ENCODE measurements around the gene TMPRSS11E.
A peak's percentile ranks its signal among the peaks of the same experiment; 100 is the strongest.
"Not testable (repeated sequence)": the region's sequence is repeated elsewhere in the genome, so short reads cannot be mapped to it uniquely, and the experiment has no call there.

The TMPRSS11E gene

GRCh38 chr4:68462691-68463090 lies 15.4 kb downstream of the TMPRSS11E start:
- no peak for DNase-seq (ENCODE audit: low spot score)

GRCh38 chr4:68463796-68464195 lies 16.5 kb downstream of the TMPRSS11E start:
- DNase-seq (ENCODE audit: low spot score) = no peak

- no peak for DNase-seq (ENCODE audit: low spot score)
Measured at GRCh38 chr4:68465058-68465457, 17.8 kb downstream of the TMPRSS11E start.

- no peak for DNase-seq (ENCODE audit: low spot score)
Measured at GRCh38 chr4:68466185-68466584, 18.9 kb downstream of the TMPRSS11E start.

GRCh38 chr4:68466751-68467150 lies 19.5 kb downstream of the TMPRSS11E start:
- DNase-seq (ENCODE audit: low spot score) = no peak

GRCh38 chr4:68469482-68469881 lies 22.2 kb downstream of the TMPRSS11E start:
- DNase-seq (ENCODE audit: low spot score) = no peak

- DNase-seq (ENCODE audit: low spot score) = no peak
Measured at GRCh38 chr4:68476191-68476590, 28.9 kb downstream of the TMPRSS11E start.

GRCh38 chr4:68489338-68489737 lies 42.1 kb downstream of the TMPRSS11E start:
- DNase-seq (ENCODE audit: low spot score) = no peak

GRCh38 chr4:68490826-68491457 lies 43.7 kb downstream of the TMPRSS11E start:
- no peak for DNase-seq (ENCODE audit: low spot score)

- no peak for DNase-seq (ENCODE audit: low spot score)
Measured at GRCh38 chr4:68494688-68495087, 47.4 kb downstream of the TMPRSS11E start.

GRCh38 chr4:68498413-68499007 lies 51.2 kb downstream of the TMPRSS11E start:
- peak; percentile 14 for DNase-seq (ENCODE audit: low spot score)

GRCh38 chr4:68499021-68499420 lies 51.8 kb downstream of the TMPRSS11E start:
- DNase-seq (ENCODE audit: low spot score) = no peak

GRCh38 chr4:68503462-68503861 lies 56.2 kb downstream of the TMPRSS11E start:
- DNase-seq (ENCODE audit: low spot score) = not testable (repeated sequence)

GRCh38 chr4:68504836-68505235 lies 57.6 kb downstream of the TMPRSS11E start:
- DNase-seq (ENCODE audit: low spot score) = not testable (repeated sequence)

- DNase-seq (ENCODE audit: low spot score) = not testable (repeated sequence)
Measured at GRCh38 chr4:68505452-68505851, 58.2 kb downstream of the TMPRSS11E start.

- no peak for DNase-seq (ENCODE audit: low spot score)
Measured at GRCh38 chr4:68518889-68519288, 71.6 kb downstream of the TMPRSS11E start.

GRCh38 chr4:68520985-68521384 lies 73.7 kb downstream of the TMPRSS11E start:
- DNase-seq (ENCODE audit: low spot score) = no peak

GRCh38 chr4:68522232-68522631 lies 75.0 kb downstream of the TMPRSS11E start:
- not testable (repeated sequence) for DNase-seq (ENCODE audit: low spot score)

- DNase-seq (ENCODE audit: low spot score) = no peak
Measured at GRCh38 chr4:68535974-68536373, 88.7 kb downstream of the TMPRSS11E start.

- DNase-seq (ENCODE audit: low spot score) = no peak
Measured at GRCh38 chr4:68536375-68536774, 89.1 kb downstream of the TMPRSS11E start.

GRCh38 chr4:68542742-68543141 lies 95.5 kb downstream of the TMPRSS11E start:
- not testable (repeated sequence) for DNase-seq (ENCODE audit: low spot score)

All from HuH-7.5 (cell line).